Osteoblast (primary cell): Measurements from ENCODE around the gene GPR62. TPM values are rescaled to one million over a fixed set of nuclear protein-coding genes. Genes with fewer than 3 reads are reported as not detected.

ENCODE experiments used
- DNase-seq: peaks from one replicate; pipeline ENCODE4 v3.0.0; 2011; ENCODE audit warnings: low spot score, mixed read lengths; ENCODE audit not compliant: insufficient read length; ENCODE audit errors: missing footprints
- H2AFZ ChIP-seq: 2 replicates; pipeline ENCODE4 v1.6.0; 2011; ENCODE audit warnings: mild to moderate bottlenecking, low read length
- H3K27ac ChIP-seq: 2 replicates; pipeline ENCODE4 v1.5.1; 2011; ENCODE audit warnings: mild to moderate bottlenecking, low read depth, low read length, moderate library complexity
- H3K27me3 ChIP-seq: 2 replicates; pipeline ENCODE4 v1.6.0; 2012; ENCODE audit warnings: mild to moderate bottlenecking, control low read depth, inconsistent platforms, low read length, moderate library complexity; ENCODE audit not compliant: insufficient read depth
- H3K36me3 ChIP-seq: 2 replicates; pipeline ENCODE4 v1.5.1; 2011; ENCODE audit warnings: mild to moderate bottlenecking, low read length, control low read depth, moderate library complexity; ENCODE audit not compliant: insufficient read depth
- H3K4me1 ChIP-seq: 2 replicates; pipeline ENCODE4 v1.5.1; 2011; ENCODE audit warnings: mild to moderate bottlenecking, low read length, control low read depth, moderate library complexity; ENCODE audit not compliant: insufficient read depth
- H3K4me2 ChIP-seq: 2 replicates; pipeline ENCODE4 v1.6.0; 2011; ENCODE audit warnings: mild to moderate bottlenecking, low read length; ENCODE audit not compliant: insufficient read depth
- H3K4me3 ChIP-seq: fragments of 200-600 bp; sonication (generic); 3 replicates; pipeline ENCODE4 v1.5.1; 2012; ENCODE audit warnings: mild to moderate bottlenecking, low read length, inconsistent platforms; ENCODE audit not compliant: insufficient read depth
- H3K79me2 ChIP-seq: 2 replicates; pipeline ENCODE4 v1.6.0; 2012; ENCODE audit warnings: mild to moderate bottlenecking, low read length, control low read depth, inconsistent platforms; ENCODE audit not compliant: insufficient read depth
- H3K9me3 ChIP-seq: 2 replicates; pipeline ENCODE4 v1.5.1; 2011; ENCODE audit warnings: low read depth, low read length, control low read depth
- H4K20me1 ChIP-seq: 2 replicates; pipeline ENCODE4 v1.6.0; 2012; ENCODE audit warnings: mild to moderate bottlenecking, low read length, control low read depth; ENCODE audit not compliant: insufficient read depth
- CTCF ChIP-seq: IDR thresholded peaks from 2 replicates; pipeline ENCODE4 v1.5.1; 2011; ENCODE audit warnings: mild to moderate bottlenecking, low read depth, low read length, moderate library complexity; ENCODE audit errors: extremely low read depth
- total RNA-seq: library from RNA; depleted of rRNA; stranded (reverse); fragments of >200 nt; gene quantifications from 2 replicates; pipeline ENCODE4 v1.2.3, GENCODE V29; 2012

The GPR62 gene
- total RNA-seq, 1 donor = not detected

DNA sequence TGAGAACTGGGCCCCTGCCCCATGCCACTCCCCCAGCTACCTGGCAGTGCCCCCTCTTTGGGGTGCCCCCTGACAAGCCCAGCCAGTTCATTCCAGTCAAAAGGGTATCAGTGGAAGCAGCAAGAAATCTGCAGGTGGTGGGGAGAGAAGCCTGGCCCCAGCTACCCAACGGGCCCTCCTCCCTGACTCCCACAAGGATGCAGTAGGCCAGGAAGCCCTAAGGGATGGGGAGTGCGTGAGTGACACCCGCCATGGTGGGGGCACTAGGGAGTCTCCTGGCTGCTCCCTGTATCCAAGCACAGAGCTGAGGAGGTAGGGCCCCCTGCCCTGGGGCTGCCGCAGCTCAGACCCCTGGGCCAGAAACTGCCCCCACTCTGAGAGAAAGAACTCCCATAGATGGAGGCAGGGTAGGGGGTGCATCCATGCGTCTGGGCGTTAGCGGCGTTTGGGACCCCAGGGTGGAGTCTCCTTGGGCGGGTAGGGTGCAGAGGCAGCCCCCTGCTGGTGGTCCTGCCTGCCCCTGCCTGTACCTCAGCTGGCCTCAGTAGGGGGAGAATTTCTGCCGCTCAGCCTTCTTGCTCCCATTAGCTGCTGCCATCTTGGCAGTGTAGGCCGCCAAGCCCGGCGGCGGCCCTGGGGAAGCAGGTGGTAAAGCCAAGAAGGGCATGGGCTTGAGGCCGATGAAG lies 2.5 kb downstream of the GPR62 start:
- Histone ChIP-seq H3K79me2 (no peaks in the 10 kb centered on the region), H3K27me3 (no peaks in the 10 kb centered on the region), H4K20me1 (peaks cover 13% of the 10 kb centered on the region), H3K4me2 (no peak overlapping the region), H2AFZ (no peak overlapping the region), H3K36me3 (peaks cover 10% of the 10 kb centered on the region), H3K27ac (no peak overlapping the region), H3K4me3 (no peak overlapping the region), H3K9me3 (no peaks in the 10 kb centered on the region), H3K4me1 (peaks cover 11% of the 10 kb centered on the region)
- peak; percentile 87 for DNase-seq
- no peak for TF ChIP-seq CTCF

DNA sequence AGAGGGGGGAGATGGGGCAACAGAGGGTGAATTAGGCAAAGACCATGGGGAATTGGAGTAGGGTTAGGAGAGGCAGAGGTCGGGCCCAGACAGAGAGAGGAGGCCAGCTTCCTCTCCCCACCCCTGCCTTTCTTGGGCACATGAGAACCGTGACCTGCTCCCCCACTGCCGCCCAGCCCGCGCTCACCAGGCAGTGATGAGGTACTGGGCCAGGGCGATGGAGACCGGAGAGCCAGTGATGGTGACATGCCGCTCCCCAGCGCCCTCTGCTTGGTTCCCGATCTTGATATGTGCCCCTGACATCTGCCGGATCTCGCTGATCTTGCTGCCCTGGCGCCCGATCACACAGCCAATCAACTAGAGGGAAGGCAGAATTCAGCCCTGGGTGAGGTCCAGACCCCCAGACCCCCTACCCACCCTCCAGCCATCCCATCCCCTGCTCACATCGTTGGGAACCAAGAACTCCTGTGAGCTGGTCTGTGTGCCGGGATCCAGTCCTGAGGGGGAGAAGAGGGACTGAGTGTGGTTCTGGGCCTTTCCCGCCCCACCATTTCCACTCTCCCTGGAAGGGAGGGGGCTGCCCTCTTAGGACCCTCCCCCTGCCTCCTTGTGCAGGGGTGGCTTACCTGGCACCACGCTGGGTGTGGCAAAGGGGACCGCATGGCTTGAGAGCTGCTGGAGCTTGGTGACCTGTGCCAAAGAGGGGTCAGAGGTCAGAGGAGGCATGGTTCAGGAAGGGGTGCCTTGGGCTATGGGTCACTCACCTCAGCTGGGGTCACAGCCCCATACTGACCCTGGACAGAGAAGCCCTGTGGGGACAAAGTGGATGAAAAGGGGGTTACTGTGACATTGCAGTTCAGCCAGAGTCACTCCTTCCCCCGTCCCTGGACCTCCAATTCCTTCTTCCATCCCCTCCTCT lies 3.7 kb downstream of the GPR62 start:
- Histone ChIP-seq H3K79me2 (no peaks in the 10 kb centered on the region), H4K20me1 (peaks cover 13% of the 10 kb centered on the region), H3K4me2 (no peak overlapping the region), H3K4me3 (no peak overlapping the region), H2AFZ (no peak overlapping the region), H3K27me3 (no peaks in the 10 kb centered on the region), H3K4me1 (peaks cover under 1% of the 10 kb centered on the region), H3K27ac (no peak overlapping the region), H3K36me3 (peaks cover 10% of the 10 kb centered on the region), H3K9me3 (no peaks in the 10 kb centered on the region)
- TF ChIP-seq CTCF = no peak
- peak; percentile 72 for DNase-seq

DNA sequence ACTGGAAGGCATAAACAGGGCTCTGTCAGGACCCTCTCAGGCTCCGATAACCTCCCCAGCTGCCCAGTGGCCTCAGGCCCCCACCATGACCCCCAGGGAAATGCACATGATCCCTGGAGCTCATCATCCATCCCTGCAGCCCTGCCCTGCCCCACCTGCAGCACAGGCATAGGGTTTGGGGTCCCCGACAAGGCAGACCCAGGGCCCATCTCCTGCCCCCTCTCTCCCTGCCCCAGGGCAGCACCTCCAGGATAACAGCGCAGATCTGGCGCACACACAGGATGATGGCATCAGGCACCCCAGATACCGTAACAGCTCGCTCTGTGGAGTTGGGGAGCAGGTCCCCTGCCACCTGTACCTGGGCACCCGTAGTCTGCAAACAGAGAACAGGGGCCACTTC lies 4.5 kb downstream of the GPR62 start:
- no peak for DNase-seq
- no peak for TF ChIP-seq CTCF
- Histone ChIP-seq H3K4me3 (no peak overlapping the region), H2AFZ (no peak overlapping the region), H3K4me1 (no peaks in the 10 kb centered on the region), H3K4me2 (no peak overlapping the region), H3K9me3 (no peaks in the 10 kb centered on the region), H3K36me3 (peaks cover 10% of the 10 kb centered on the region), H3K27ac (no peak overlapping the region), H3K27me3 (no peaks in the 10 kb centered on the region), H4K20me1 (peaks cover 17% of the 10 kb centered on the region), H3K79me2 (peaks cover 3% of the 10 kb centered on the region)

GRCh38 chr3:51960386-51960785 lies 5.2 kb downstream of the GPR62 start:
- H4K20me1 ChIP-seq = peaks cover 17% of the 10 kb centered on the region
- H3K36me3 ChIP-seq = peaks cover 10% of the 10 kb centered on the region
- H3K4me1 ChIP-seq = no peaks in the 10 kb centered on the region
- TF ChIP-seq CTCF = no peak
- H3K4me3 ChIP-seq = no peak overlapping the region
- H3K27ac ChIP-seq = no peak overlapping the region
- H2AFZ ChIP-seq = no peak overlapping the region
- H3K9me3 ChIP-seq = no peaks in the 10 kb centered on the region
- H3K4me2 ChIP-seq = no peak overlapping the region
- H3K27me3 ChIP-seq = no peaks in the 10 kb centered on the region
- peaks cover 6% of the 10 kb centered on the region for H3K79me2 ChIP-seq
- DNase-seq = no peak
